Erythroblast (primary cell): ENCODE results near the gene TNFRSF18.

ENCODE experiments used
- GATA1 ChIP-seq: IDR thresholded peaks from 2 replicates; pipeline ENCODE4 v1.6.1; 2011; ENCODE audit warnings: low read depth, mild to moderate bottlenecking, control low read depth, low read length, moderate library complexity
- POLR2A ChIP-seq: IDR thresholded peaks from 2 replicates; pipeline ENCODE4 v1.6.1; 2011; ENCODE audit warnings: mild to moderate bottlenecking, low read length

DNA sequence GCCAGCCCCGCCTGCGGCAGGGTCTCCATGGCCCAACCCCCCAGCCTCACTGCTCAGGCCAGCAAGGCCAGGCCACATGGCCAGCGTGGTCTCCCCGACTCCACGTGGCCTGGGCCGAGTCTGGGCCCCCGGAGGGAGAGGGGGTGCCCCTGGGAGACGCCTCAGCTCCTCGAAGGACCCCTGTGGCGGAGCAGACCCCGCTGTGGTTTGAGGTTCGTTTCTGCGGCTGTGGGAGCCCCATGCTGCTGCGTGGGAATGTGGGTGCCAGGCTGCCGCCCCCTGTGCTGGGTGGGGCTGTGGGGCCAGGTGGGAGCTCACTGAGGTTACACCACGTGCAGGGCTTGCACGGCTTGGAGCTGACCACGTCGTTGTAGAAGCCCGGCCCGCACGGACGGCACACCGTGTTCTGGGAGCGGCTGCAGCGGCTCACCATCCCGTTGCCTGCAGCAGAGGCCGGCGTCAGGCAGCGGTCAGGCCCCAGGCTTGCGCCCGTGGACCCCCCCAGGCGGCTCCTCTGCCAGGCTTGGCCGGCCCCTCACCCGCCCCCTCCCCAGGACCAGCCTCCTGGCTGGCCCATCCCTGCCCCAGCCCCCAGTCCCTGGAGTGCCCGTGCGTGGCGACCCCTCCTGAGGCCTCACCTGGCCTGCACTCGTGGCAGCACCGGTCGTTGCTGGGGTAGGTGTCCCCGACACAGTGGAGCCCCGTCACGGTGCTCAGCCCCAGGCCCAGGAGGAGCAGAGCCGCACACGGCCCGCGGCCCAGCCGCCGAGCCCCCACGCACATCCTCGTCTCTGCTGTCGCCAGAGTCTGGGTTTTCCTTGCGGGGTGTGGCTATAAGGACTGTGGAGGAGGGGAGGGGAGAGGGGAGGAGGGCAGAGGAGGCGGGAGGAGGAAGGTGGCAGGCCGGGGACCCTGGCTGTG is 7.2 kb upstream of the TNFRSF18 start, which contains the start of gene TNFRSF4:
- TF ChIP-seq POLR2A (no peak), GATA1 (no peak)
